ENCODE measurements around the gene GFER. TPM values are rescaled to one million over a fixed set of nuclear protein-coding genes. Genes with fewer than 3 reads are reported as not detected.

GFER gene
- total and polyA plus RNA-seq, 2 of the 8 experiments (the other 6 are each of a cell fraction or from before 2014, with no cell fraction given) = 17.7 to 37.9 TPM

- H3K4ac ChIP-seq (replicated peaks; ENCODE audit: insufficient read length, low read depth, low read length) = no peak overlapping the region
- H3K4me2 ChIP-seq (ENCODE audit: insufficient read depth in 1 of 2, low read depth in 2 of 2, low read length in 2 of 2) = no peak overlapping the region
- H4K8ac ChIP-seq (ENCODE audit: extremely low read depth, insufficient read depth, low read length) = no peak overlapping the region
- H3K56ac ChIP-seq (replicated peaks; ENCODE audit: insufficient read length, low read depth, low read length) = no peak overlapping the region
- H2AK5ac ChIP-seq (ENCODE audit: low read depth, low read length) = no peak overlapping the region
- no peak overlapping the region for H3K14ac ChIP-seq (ENCODE audit: insufficient read length)
- H3K9me3 ChIP-seq (ENCODE audit: insufficient read depth in 2 of 2, low read depth in 1 of 2, low read length in 1 of 2) = no peaks in the 10 kb centered on the region
- H2AFZ ChIP-seq (ENCODE audit: low read length) = no peak overlapping the region
- FAIRE-seq = no peak
- no peak overlapping the region for H2BK20ac ChIP-seq (ENCODE audit: low read length)
- CTCF ChIA-PET (ENCODE audit: partially characterized antibody) = interaction anchor here (0.7 to 1.5 kb wide), 4 partner anchors 19 to 55 kb away, joined by 3 to 5 read pairs (median 4); no protein-coding TSS in a partner anchor
- H4K5ac ChIP-seq (ENCODE audit: insufficient read length, low read depth, low read length) = no peak overlapping the region
- H3K18ac ChIP-seq (ENCODE audit: extremely low read depth, low read length) = no peak overlapping the region
- H3K79me2 ChIP-seq (ENCODE audit: control insufficient read depth in 1 of 2, insufficient read depth in 2 of 2, low read length in 2 of 2) = peaks cover 3 to 13% of the 10 kb centered on the region in 2 experiments; a peak in 2 of 4 replicates
- peaks cover 3 to 32% (median 26%) of the 10 kb centered on the region in 4 experiments for H3K4me1 ChIP-seq (replicated peaks in 1 of 4; ENCODE audit: control insufficient read depth in 3 of 4, insufficient read depth in 4 of 4, low read length in 3 of 4)
- peaks cover 11 to 33% (median 22%) of the 10 kb centered on the region in 4 experiments; a peak in 7 of 8 replicates for H3K36me3 ChIP-seq (ENCODE audit: control insufficient read depth in 2 of 4, insufficient read depth in 4 of 4, low read length in 3 of 4)
- H2BK12ac ChIP-seq (ENCODE audit: low read depth, low read length) = no peak overlapping the region
- peaks cover 9% of the 10 kb centered on the region; the same call in 1 of the 2 replicates for H3K79me1 ChIP-seq (ENCODE audit: low read depth, low read length)
- no peak overlapping the region for H3K4me3 ChIP-seq (ENCODE audit: extremely low read depth in 1 of 4, insufficient read depth in 2 of 4, low read depth in 3 of 4, low read length in 4 of 4)
- no peak overlapping the region for H3K27ac ChIP-seq (ENCODE audit: low read depth, low read length)
- DNase-seq (ENCODE audit: low read depth in 1 of 2, low spot score in 2 of 2) = no peak
- no peak overlapping the region for H3K9ac ChIP-seq (replicated peaks in 1 of 4; ENCODE audit: extremely low read depth in 1 of 4, low read depth in 3 of 4, low read length in 3 of 4)
- no peak overlapping the region for H4K91ac ChIP-seq (replicated peaks; ENCODE audit: insufficient read length, low read length)
- no peak overlapping the region for H2BK120ac ChIP-seq (replicated peaks; ENCODE audit: low read depth, low read length)
- POLR2A ChIA-PET (ENCODE audit: partially characterized antibody) = interaction anchor here (0.9 to 28.2 kb wide), 10 partner anchors 8 to 201 kb away, joined by 3 to 736 read pairs (median 7); partner anchors contain the start of genes NDUFB10, RNF151, RPS2 and SYNGR3
- H2BK5ac ChIP-seq (ENCODE audit: low read depth, low read length) = no peak overlapping the region
- H3K23ac ChIP-seq (ENCODE audit: insufficient read length) = no peak overlapping the region
- peaks cover 2 to 27% of the 10 kb centered on the region in 2 experiments for H4K20me1 ChIP-seq (replicated peaks in 1 of 2; ENCODE audit: control insufficient read depth in 1 of 2, insufficient read depth in 2 of 2, low read length in 2 of 2)
- peaks cover 8 to 30% (median 29%) of the 10 kb centered on the region in 4 experiments; a peak in 6 of 7 replicates for H3K27me3 ChIP-seq (replicated peaks in 1 of 4; ENCODE audit: control insufficient read depth in 3 of 4, extremely low read depth in 1 of 4, insufficient read depth in 3 of 4, low read length in 3 of 4)
- 94% methylated on average over 30 of the region's 33 CpGs; no CpG with 5 or more reads in 1 of the 2 experiments for WGBS, 2 experiments (ENCODE audit: extremely low coverage in 1 of 2, insufficient coverage in 1 of 2, insufficient read length in 1 of 2, insufficient replicate concordance in 2 of 2, low coverage in 1 of 2, low lambda C conversion rate in 2 of 2, missing lambda C conversion rate in 1 of 2)
- no peak overlapping the region for H2BK15ac ChIP-seq (ENCODE audit: low read length)
- H3K23me2 ChIP-seq (ENCODE audit: low read depth, low read length) = peaks cover 18% of the 10 kb centered on the region; the same call in 1 of the 2 replicates
- no peak for TF ChIP-seq RFX5 (IDR thresholded peaks at IDR 0.05; ENCODE audit: borderline replicate concordance, low read depth, low read length)
- no peak for TF ChIP-seq MAX (IDR thresholded peaks at IDR 0.05)
- TF ChIP-seq ZNF274 (IDR thresholded peaks at IDR 0.05; ENCODE audit: borderline replicate concordance, extremely low read depth, low read length) = no peak
- no peak for TF ChIP-seq CTBP2 (IDR thresholded peaks at IDR 0.05; ENCODE audit: borderline replicate concordance, insufficient read depth, insufficient read length, low read length)
- no peak for TF ChIP-seq TEAD4 (IDR thresholded peaks at IDR 0.05; ENCODE audit: low read depth, low read length)
- no peak for TF ChIP-seq BCL11A (IDR thresholded peaks at IDR 0.05; ENCODE audit: low read depth in 2 of 2, low read length in 2 of 2)
- no peak for TF ChIP-seq EP300 (IDR thresholded peaks at IDR 0.05; ENCODE audit: borderline replicate concordance in 1 of 2, low read depth in 2 of 2, low read length in 2 of 2)
Observed at GRCh38 chr16:1976951-1977874, 6.8 kb upstream of the GFER start.
